ENCODE measurements around the gene CIAO3. TPM values are rescaled to one million over a fixed set of nuclear protein-coding genes. Genes with fewer than 3 reads are reported as not detected.

CIAO3 gene
- total RNA-seq, result 10 to 100 TPM; 23.3 to 25.5 TPM

- peak; percentile 88 for DNase-seq (ENCODE audit: low spot score)
- peak within 1 kb of the TSS; percentile 61 to 83 for H3K4me3 ChIP-seq
- TF ChIP-seq CTCF (IDR thresholded peaks at IDR 0.05), result peak; percentile 94 to 100
- H3K9me3 ChIP-seq, result no peaks in the 10 kb centered on the region
- H3K27ac ChIP-seq, result peak within 1 kb of the TSS; percentile 55 to 78
- peaks cover 15% of the 10 kb centered on the region for H3K36me3 ChIP-seq
- H3K27me3 ChIP-seq, result no peaks in the 10 kb centered on the region
- peaks cover 0 to 13% of the 10 kb centered on the region in 2 donors for H3K4me1 ChIP-seq
These were observed at the start of gene CIAO3 for GRCh38 chr16:740764-741505. Gene CIAO3, minus strand, starts transcription at chr16:740997. Its CDS starts 12 bp downstream, at chr16:740985.

GRCh38 chr16:790086-790485 lies 49.3 kb upstream of the CIAO3 start:
- Histone ChIP-seq H3K27ac (no peak overlapping the region), H3K9me3 (no peaks in the 10 kb centered on the region), H3K36me3 (peaks cover 7% of the 10 kb centered on the region), H3K4me3 (no peak overlapping the region), H3K4me1 (peaks cover 0 to 18% of the 10 kb centered on the region in 2 donors), H3K27me3 (no peaks in the 10 kb centered on the region)
- TF ChIP-seq CTCF (IDR thresholded peaks at IDR 0.05), result no peak
- no peak for DNase-seq (ENCODE audit: low spot score)

GRCh38 chr16:789191-789850 lies 48.5 kb upstream of the CIAO3 start:
- DNase-seq (ENCODE audit: low spot score), result no peak
- no peak for TF ChIP-seq CTCF (IDR thresholded peaks at IDR 0.05)
- H3K4me3 ChIP-seq, result peak overlapping the region in 1 of 2 donors; percentile 73
- no peak overlapping the region for H3K27ac ChIP-seq
- no peaks in the 10 kb centered on the region for H3K9me3 ChIP-seq
- H3K27me3 ChIP-seq, result no peaks in the 10 kb centered on the region
- peaks cover 7% of the 10 kb centered on the region for H3K36me3 ChIP-seq
- H3K4me1 ChIP-seq, result peaks cover 0 to 18% of the 10 kb centered on the region in 2 donors

- Histone ChIP-seq H3K4me3 (peak within 1 kb of the TSS; percentile 91 to 99), H3K36me3 (peaks cover 7% of the 10 kb centered on the region), H3K27me3 (no peaks in the 10 kb centered on the region), H3K27ac (peak within 1 kb of the TSS; percentile 58 to 69), H3K4me1 (peaks cover 0 to 24% of the 10 kb centered on the region in 2 donors), H3K9me3 (no peaks in the 10 kb centered on the region)
- no peak for TF ChIP-seq CTCF (IDR thresholded peaks at IDR 0.05)
- DNase-seq (ENCODE audit: low spot score), result peak; percentile 88
These were observed 47.8 kb upstream of the CIAO3 start, which contains the start of gene CHTF18 for GRCh38 chr16:788399-789126. Gene CHTF18, plus strand, starts transcription at chr16:788620. Its CDS starts 65 bp downstream, at chr16:788685.

GRCh38 chr16:787978-788398 lies 47.2 kb upstream of the CIAO3 start, which contains the start of gene RPUSD1:
Gene RPUSD1, minus strand, starts transcription at chr16:788381. Its CDS starts 644 bp downstream, at chr16:787737.
- H3K27ac ChIP-seq, result peak within 1 kb of the TSS; percentile 58 to 69

More at GRCh38 chr16:787978-788398, 47.2 kb upstream of the CIAO3 start, which contains the start of gene RPUSD1:
- H3K27me3 ChIP-seq, result no peaks in the 10 kb centered on the region
- peaks cover 7% of the 10 kb centered on the region for H3K36me3 ChIP-seq
- H3K9me3 ChIP-seq, result no peaks in the 10 kb centered on the region
- H3K4me3 ChIP-seq, result peak within 1 kb of the TSS; percentile 91 to 99
- peaks cover 0 to 28% of the 10 kb centered on the region in 2 donors for H3K4me1 ChIP-seq
- TF ChIP-seq CTCF (IDR thresholded peaks at IDR 0.05), result no peak
- DNase-seq (ENCODE audit: low spot score), result no peak
